Measurements from ENCODE around the gene SP3.

The SP3 gene

GRCh38 chr2:173968551-173968950 is 3.4 kb upstream of the SP3 start:
- H3K4me3 Mint-ChIP-seq: no peak overlapping the region
- no peak overlapping the region for H3K27ac Mint-ChIP-seq
- no peak for DNase-seq
- H3K4me1 Mint-ChIP-seq: peaks cover 15% of the 10 kb centered on the region
- no peaks in the 10 kb centered on the region for H3K27me3 Mint-ChIP-seq
- peaks cover 4% of the 10 kb centered on the region for H3K36me3 Mint-ChIP-seq
- H3K9me3 Mint-ChIP-seq: no peaks in the 10 kb centered on the region
- CTCF ChIA-PET: no interaction called here

GRCh38 chr2:173966274-173967098 is 1.3 kb upstream of the SP3 start:
- H3K4me1 Mint-ChIP-seq: peaks cover 22% of the 10 kb centered on the region
- peak overlapping the region; percentile 100 for H3K27ac Mint-ChIP-seq
- H3K36me3 Mint-ChIP-seq: peaks cover 18% of the 10 kb centered on the region
- H3K4me3 Mint-ChIP-seq: peak overlapping the region; percentile 80
- no peaks in the 10 kb centered on the region for H3K27me3 Mint-ChIP-seq
- DNase-seq: no peak
- CTCF ChIA-PET: no interaction called here
- no peaks in the 10 kb centered on the region for H3K9me3 Mint-ChIP-seq

- H3K9me3 Mint-ChIP-seq: no peaks in the 10 kb centered on the region
- no peaks in the 10 kb centered on the region for H3K27me3 Mint-ChIP-seq
- DNase-seq: peak; percentile 93
- CTCF ChIA-PET: no interaction called here
- H3K4me3 Mint-ChIP-seq: peak overlapping the region; percentile 80
- H3K4me1 Mint-ChIP-seq: peaks cover 37% of the 10 kb centered on the region
- H3K27ac Mint-ChIP-seq: peak overlapping the region; percentile 100
- peaks cover 33% of the 10 kb centered on the region for H3K36me3 Mint-ChIP-seq
Observed at GRCh38 chr2:173964565-173965371, 405 bp downstream of the SP3 start.

- Mint-ChIP-seq H3K4me3 (peak overlapping the region; percentile 80), H3K27me3 (no peaks in the 10 kb centered on the region), H3K27ac (peak overlapping the region; percentile 100), H3K4me1 (peaks cover 44% of the 10 kb centered on the region), H3K9me3 (no peaks in the 10 kb centered on the region), H3K36me3 (peaks cover 39% of the 10 kb centered on the region)
- CTCF ChIA-PET: no interaction called here
- DNase-seq: peak; percentile 95
Observed at GRCh38 chr2:173963817-173964564, 1.2 kb downstream of the SP3 start.

GRCh38 chr2:173963323-173963816 is 1.8 kb downstream of the SP3 start:
- CTCF ChIA-PET: no interaction called here
- peaks cover 49% of the 10 kb centered on the region for H3K4me1 Mint-ChIP-seq

GRCh38 chr2:173962583-173963110 is 2.5 kb downstream of the SP3 start:
- Mint-ChIP-seq H3K4me1 (peaks cover 52% of the 10 kb centered on the region), H3K27ac (peak overlapping the region; percentile 100), H3K27me3 (no peaks in the 10 kb centered on the region), H3K36me3 (peaks cover 43% of the 10 kb centered on the region), H3K9me3 (no peaks in the 10 kb centered on the region), H3K4me3 (peak overlapping the region; percentile 96)
- no peak for DNase-seq
- CTCF ChIA-PET: no interaction called here

More at GRCh38 chr2:173963323-173963816, 1.8 kb downstream of the SP3 start:
- H3K36me3 Mint-ChIP-seq: peaks cover 40% of the 10 kb centered on the region
- peak; percentile 75 for DNase-seq
- peak overlapping the region; percentile 96 for H3K4me3 Mint-ChIP-seq
- no peaks in the 10 kb centered on the region for H3K9me3 Mint-ChIP-seq
- H3K27ac Mint-ChIP-seq: peak overlapping the region; percentile 100
- H3K27me3 Mint-ChIP-seq: no peaks in the 10 kb centered on the region

- H3K27ac Mint-ChIP-seq: peak overlapping the region; percentile 100
- peaks cover 57% of the 10 kb centered on the region for H3K4me1 Mint-ChIP-seq
- CTCF ChIA-PET: interaction anchor here (1.0 kb wide), 1 partner anchor 8 kb away, joined by 3 read pairs; no protein-coding TSS in a partner anchor
- H3K27me3 Mint-ChIP-seq: no peaks in the 10 kb centered on the region
- DNase-seq: no peak
- H3K9me3 Mint-ChIP-seq: no peaks in the 10 kb centered on the region
- peak overlapping the region; percentile 96 for H3K4me3 Mint-ChIP-seq
- peaks cover 48% of the 10 kb centered on the region for H3K36me3 Mint-ChIP-seq
Observed at GRCh38 chr2:173962031-173962430, 3.1 kb downstream of the SP3 start.

GRCh38 chr2:173961346-173961705 is 3.8 kb downstream of the SP3 start:
- Mint-ChIP-seq H3K9me3 (no peaks in the 10 kb centered on the region), H3K27me3 (no peaks in the 10 kb centered on the region), H3K27ac (peak overlapping the region; percentile 42), H3K4me1 (peaks cover 57% of the 10 kb centered on the region), H3K4me3 (peak overlapping the region; percentile 66), H3K36me3 (peaks cover 52% of the 10 kb centered on the region)
- CTCF ChIA-PET: interaction anchor here (0.7 to 1.1 kb wide), 3 partner anchors 9 to 617 kb away, joined by 3 read pairs; no protein-coding TSS in a partner anchor
- no peak for DNase-seq

GRCh38 chr2:173959909-173960308 is 5.3 kb downstream of the SP3 start:
- peak overlapping the region; percentile 45 for H3K4me3 Mint-ChIP-seq
- peaks cover 63% of the 10 kb centered on the region for H3K36me3 Mint-ChIP-seq
- no peaks in the 10 kb centered on the region for H3K9me3 Mint-ChIP-seq
- no peak for DNase-seq
- no peaks in the 10 kb centered on the region for H3K27me3 Mint-ChIP-seq
- peaks cover 63% of the 10 kb centered on the region for H3K4me1 Mint-ChIP-seq
- CTCF ChIA-PET: no interaction called here
- no peak overlapping the region for H3K27ac Mint-ChIP-seq

GRCh38 chr2:173959358-173959884 is 5.8 kb downstream of the SP3 start:
- Mint-ChIP-seq H3K36me3 (peaks cover 66% of the 10 kb centered on the region), H3K27ac (peak overlapping the region; percentile 75), H3K4me1 (peaks cover 65% of the 10 kb centered on the region), H3K27me3 (no peaks in the 10 kb centered on the region), H3K9me3 (no peaks in the 10 kb centered on the region), H3K4me3 (peak overlapping the region; percentile 37)
- no peak for DNase-seq
- CTCF ChIA-PET: no interaction called here

GRCh38 chr2:173958198-173958846 is 6.9 kb downstream of the SP3 start:
- Mint-ChIP-seq H3K9me3 (no peaks in the 10 kb centered on the region), H3K4me3 (no peak overlapping the region), H3K27ac (no peak overlapping the region), H3K27me3 (no peaks in the 10 kb centered on the region), H3K36me3 (peaks cover 72% of the 10 kb centered on the region), H3K4me1 (peaks cover 71% of the 10 kb centered on the region)
- no peak for DNase-seq
- CTCF ChIA-PET: no interaction called here

- no peak overlapping the region for H3K4me3 Mint-ChIP-seq
- DNase-seq: no peak
- no peaks in the 10 kb centered on the region for H3K9me3 Mint-ChIP-seq
- peaks cover 72% of the 10 kb centered on the region for H3K36me3 Mint-ChIP-seq
- no peaks in the 10 kb centered on the region for H3K27me3 Mint-ChIP-seq
- CTCF ChIA-PET: no interaction called here
- peaks cover 77% of the 10 kb centered on the region for H3K4me1 Mint-ChIP-seq
- H3K27ac Mint-ChIP-seq: peak overlapping the region; percentile 45
Observed at GRCh38 chr2:173957517-173957916, 7.7 kb downstream of the SP3 start.

- H3K27ac Mint-ChIP-seq: no peak overlapping the region
- H3K27me3 Mint-ChIP-seq: no peaks in the 10 kb centered on the region
- peaks cover 81% of the 10 kb centered on the region for H3K4me1 Mint-ChIP-seq
- H3K4me3 Mint-ChIP-seq: no peak overlapping the region
- CTCF ChIA-PET: no interaction called here
- DNase-seq: no peak
- peaks cover 76% of the 10 kb centered on the region for H3K36me3 Mint-ChIP-seq
- no peaks in the 10 kb centered on the region for H3K9me3 Mint-ChIP-seq
Observed at GRCh38 chr2:173956454-173956853, 8.7 kb downstream of the SP3 start.
